Activated T-cell treated with anti-CD3 and anti-CD28 coated beads for 1 hour (primary cell): Measurements from ENCODE around the gene VSNL1.

Experiments
- DNase-seq: peaks from one replicate; pipeline ENCODE4 v3.0.0-alpha.2; 2020; ENCODE audit warnings: low read depth

The VSNL1 gene

DNA sequence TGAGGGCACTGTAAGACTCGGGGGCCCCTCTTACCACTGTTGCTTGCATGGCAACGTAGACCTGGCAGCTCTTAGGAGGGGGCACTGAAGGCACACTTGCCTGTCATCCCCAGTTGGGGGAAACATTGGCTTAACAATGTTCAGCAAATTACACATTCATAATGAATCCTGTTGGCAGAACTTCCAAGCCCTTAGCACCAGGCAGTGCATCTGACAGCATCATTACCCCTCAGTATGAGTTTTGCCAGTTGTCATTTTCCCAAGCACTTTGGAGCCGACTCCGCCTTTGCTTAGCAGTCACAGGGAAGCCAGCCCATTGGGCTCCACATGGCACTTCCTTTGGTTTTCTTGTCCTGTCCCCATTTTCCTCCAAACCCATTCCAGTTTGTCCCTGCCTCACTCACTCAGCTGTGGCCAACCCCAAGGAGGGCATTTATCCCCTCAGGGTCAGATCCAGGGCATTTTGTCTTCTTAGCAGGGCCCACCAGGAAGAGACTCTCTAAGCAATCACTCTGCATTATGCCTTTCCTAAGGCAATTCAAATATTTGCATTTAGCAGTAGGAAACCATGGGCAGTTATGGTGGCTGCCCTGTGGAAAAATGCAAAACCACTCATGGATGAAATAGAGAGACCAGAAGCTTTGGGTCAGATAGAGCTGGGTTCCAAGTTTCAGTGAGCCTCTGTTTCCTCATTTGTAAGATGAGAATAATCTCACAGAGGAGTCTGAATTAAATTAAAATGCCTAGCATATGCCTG, 73.9 kb downstream of the VSNL1 start:
- no peak for DNase-seq

- DNase-seq, result no peak
Measured at GRCh38 chr2:17615147-17615546, 74.7 kb downstream of the VSNL1 start.

DNA sequence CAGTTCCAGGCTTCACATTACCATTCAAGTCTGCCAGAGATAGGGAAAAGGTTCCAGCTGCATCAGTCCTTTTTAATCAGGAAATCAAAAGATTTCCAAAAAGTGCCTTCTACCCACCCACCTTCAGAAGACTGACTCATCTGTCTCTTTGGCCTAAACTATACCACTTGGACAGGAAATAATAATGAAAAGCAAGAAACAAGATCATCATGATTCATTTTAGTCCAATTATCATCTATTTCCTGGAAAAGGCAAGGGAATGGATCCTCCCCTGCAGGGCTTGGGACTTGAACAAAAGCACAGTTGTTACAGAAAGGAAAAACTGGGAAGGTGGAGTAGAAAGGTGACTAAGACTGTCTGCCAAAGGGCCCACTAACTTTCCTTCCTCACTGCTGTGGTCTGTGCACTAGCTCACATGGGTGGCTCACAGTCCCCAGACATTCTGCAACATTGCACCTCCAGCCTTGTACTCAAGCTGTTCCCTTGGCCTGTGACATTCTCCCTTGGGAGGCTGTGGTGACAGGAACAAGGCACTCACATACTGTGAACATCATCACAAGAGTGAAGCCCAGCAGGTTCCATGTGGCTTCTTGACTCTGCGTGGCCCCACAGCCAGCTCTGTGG, 75.3 kb downstream of the VSNL1 start:
- no peak for DNase-seq

GRCh38 chr2:17616405-17616804, 75.9 kb downstream of the VSNL1 start:
- DNase-seq, result no peak

DNA sequence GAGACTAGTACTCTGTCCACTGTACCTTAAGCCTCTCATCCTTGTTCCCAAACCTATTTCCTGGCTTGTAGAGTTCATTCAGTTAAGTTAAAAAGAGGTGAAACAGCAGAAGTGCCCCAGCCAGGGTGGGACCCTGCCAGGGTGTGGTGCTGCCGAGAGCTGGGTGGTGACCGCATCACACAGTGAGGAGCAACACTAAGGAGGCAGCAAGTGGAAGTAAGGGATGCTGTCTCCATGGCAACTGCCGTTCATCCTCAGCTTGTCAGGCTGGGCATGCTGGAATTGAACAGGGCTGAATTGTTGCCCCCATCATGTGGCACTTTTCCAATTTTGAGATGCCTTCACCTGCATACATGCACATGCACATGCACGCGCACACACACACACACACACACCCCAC, 77.0 kb downstream of the VSNL1 start:
- DNase-seq, result no peak

GRCh38 chr2:17617955-17618354, 77.5 kb downstream of the VSNL1 start:
- DNase-seq, result no peak

DNA sequence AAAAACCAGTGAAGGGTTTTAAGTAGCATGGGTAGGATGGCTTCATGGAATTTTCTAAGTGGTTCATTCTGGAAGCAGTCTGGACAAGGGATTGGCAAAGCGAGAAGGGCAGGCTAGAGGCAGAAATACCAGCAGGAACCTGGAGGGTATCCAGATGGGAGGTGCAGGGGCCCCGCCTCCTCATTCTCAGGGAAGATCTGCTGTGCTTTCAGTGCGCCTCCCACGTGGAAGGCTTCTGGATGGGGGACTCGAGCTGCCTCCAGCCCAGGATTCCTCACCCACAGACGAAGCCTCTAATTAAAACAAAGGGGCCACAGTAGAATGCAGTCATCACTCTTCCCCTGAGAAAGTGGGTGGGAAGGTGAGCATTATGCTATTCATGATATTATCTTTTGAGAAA, 79.8 kb downstream of the VSNL1 start:
- no peak for DNase-seq

DNA sequence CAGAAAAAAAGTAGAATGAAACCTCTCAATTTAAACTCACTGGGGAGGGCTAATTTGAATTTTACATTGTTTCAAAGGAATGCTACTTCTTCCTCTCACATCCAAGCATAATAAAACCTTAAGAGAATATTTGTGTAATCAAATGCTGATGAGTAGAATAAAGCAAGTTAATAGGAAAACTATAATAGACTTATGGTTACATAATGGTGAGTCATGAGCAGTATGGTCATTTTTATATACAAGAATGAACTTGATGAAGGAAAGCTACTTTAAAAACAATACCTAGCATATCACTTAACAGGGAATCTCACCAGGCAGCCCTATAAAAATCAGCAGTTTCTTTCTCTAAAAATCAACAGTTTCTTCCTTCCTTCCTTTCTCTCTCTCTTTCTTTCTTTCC, 80.3 kb downstream of the VSNL1 start:
- DNase-seq, result no peak

DNA sequence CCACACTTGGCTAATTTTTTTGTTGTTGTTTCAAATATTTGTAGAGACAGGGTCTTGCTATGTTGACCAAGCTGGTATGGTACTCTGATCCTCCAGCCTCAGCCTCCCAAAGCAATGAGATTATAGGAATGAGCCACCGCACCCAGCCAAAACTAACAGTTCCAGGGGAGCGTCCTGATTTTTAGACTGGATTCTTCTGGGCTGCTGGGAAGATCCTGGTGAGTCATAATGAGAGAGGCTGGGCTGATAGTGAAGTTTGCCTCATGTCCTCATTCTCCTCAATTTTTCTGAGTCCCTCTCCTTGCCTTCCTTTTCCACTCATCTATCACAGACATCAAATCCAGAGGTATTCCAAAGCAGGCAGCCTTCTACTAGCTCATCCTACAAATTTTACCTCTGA, 81.3 kb downstream of the VSNL1 start:
- DNase-seq, result no peak

- no peak for DNase-seq
Measured at GRCh38 chr2:17625446-17625845, 85.0 kb downstream of the VSNL1 start.

- DNase-seq, result no peak
Measured at GRCh38 chr2:17626986-17627385, 86.5 kb downstream of the VSNL1 start.

DNA sequence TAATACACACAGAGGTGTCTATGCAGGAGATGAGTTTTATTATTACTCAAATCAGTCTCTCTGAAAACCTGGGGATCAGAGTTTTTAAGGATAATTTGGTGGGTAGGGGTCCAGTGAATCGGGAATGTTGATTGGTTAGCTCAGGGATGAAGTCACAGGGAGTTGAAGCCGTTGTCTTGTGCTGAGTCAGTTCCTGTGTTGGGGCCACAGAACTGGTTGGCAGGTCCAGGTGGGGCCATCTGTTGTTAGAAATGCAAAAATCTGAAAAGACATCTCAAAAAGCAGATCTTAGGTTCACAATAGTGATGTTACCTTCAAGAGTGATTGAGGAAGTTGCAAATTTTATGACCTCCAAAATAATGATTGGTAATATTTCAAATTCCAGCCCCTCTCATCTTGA, 86.9 kb downstream of the VSNL1 start:
- DNase-seq, result no peak

DNA sequence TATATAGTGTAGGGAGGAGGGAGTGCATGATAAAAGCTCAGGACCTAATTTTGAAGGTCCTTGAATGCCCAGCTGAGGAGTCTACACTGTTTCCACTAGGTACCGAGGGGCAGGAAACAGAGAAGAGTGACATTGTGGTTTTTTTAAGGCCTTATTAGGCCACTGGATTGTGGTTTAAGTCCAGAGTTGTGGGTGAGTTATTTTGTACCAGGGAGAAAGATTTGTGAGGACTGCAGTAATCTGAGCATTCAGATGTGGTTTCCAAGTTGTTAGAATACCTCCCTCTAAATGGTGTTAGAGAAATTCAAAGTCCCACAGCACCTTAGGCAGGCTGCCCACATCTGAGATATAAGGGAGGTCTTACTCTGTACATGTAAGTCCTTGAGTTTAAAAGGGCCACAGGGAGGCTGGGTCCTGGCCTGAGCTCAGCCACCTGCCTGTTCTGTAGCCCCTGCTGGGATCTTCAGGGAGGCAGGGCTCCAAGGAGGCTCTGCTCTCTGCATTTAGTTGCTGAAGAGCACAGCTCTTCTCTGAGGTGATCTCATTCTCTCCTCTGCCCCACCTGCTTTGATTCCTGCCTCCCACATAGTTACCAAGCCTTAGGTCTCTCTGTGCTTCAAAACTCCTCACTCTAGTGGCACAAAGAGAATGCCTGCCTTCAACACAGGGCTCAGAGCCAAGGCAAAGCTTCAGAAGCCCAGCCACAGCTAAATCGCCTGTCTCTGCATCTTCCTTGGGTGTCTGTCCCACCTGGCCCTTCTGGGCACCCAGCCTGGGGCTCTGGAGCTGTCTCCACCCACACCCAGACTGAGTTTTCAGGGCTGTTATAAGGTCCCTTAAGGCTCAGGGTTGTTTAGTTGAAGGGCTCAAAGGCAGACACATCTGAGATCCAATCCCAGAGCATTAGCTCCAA, 88.1 kb downstream of the VSNL1 start:
- DNase-seq, result no peak

DNA sequence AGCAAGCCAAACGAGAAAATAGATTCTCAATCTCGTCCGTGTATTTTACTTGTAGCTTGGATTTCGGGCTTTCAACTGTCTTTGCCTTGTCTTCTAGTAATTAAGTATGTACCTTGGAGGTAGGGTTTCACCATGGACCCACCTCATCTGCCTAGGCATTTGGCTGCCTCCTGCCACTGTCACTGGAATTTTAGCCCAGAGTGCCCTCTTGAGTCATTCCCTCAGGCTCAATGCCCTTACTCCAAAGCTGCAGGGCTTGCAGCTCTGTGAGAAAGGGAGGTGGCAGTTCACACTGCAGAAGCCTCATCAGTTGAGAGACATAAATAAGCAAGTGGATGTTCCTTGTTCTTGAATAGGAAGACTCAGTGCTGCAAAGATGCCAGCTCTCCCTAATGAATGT, 89.6 kb downstream of the VSNL1 start:
- DNase-seq, result no peak

DNA sequence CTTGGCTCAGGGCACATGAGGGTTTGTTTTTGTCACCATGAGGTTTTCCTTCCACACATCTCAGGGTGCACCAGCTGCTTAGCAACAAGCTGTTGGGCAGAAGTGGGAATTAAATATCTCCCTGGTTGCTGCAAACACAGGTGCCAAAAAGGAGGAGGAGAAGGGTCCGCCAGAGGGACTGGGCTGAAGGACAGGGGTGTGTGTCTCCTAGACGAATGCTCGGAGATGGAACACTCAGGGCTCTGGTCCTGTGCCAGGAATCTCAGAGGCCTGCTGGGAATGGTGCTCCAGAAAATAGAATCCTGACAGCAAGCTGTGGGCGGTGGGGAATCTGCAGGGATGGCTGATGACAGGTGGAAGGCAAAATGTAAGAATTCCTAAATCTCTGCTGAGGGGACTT, 94.5 kb downstream of the VSNL1 start:
- DNase-seq, result no peak

DNA sequence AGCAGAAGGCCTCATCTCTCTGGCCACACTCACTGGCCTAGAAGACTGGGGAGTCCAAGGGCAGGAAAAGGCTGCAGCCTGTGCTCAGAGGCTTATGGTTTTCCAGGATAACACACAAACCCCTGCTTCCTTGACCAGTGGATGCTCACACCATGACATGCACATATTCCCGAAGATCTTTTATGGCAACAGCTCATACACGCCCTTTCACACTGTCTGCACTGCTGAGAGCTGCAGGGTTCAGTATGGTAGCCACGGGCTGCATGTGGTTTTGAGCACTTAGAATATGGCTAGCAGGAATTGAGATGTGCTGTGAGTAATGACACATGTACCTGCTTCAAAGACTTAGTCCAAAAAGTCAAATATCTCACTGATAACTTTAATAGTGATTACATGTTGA, 95.8 kb downstream of the VSNL1 start:
- DNase-seq, result no peak

DNA sequence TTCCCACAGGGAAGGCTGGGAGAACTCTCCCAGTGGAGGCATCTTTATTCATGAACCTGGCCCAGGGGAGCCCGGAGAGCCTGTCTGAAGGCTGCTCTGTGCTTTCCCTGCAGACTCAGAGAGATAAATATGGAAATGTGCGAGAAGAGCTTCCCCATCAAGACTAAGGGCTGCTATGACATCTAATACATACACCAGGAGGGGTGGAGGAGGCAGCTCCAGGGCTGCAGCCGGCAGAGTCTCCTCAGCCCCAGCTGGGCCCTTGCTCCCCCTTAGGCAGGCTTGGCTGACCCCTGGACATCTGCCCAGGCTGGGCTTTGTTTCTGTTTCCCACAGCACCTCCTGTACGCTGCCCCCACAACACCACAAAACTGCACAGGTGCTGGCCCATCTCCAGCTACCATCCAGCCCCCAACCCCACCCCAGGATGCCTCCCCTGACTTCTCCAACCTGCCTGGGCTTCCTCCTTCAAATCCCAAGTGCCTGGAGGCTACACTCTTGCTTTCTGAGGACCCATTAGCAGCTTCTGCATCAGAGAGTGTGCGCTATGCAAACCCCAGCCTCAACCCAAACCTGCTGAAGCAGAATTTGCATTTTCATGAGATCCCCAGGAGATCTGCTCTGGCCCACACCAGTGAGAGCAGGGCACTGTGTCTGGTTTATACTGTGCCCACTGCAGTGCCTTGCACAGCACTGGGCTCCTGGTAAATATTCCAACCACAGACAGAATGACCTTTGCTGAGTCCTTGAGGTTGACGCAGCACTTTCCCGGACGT, 96.8 kb downstream of the VSNL1 start:
- no peak for DNase-seq

DNA sequence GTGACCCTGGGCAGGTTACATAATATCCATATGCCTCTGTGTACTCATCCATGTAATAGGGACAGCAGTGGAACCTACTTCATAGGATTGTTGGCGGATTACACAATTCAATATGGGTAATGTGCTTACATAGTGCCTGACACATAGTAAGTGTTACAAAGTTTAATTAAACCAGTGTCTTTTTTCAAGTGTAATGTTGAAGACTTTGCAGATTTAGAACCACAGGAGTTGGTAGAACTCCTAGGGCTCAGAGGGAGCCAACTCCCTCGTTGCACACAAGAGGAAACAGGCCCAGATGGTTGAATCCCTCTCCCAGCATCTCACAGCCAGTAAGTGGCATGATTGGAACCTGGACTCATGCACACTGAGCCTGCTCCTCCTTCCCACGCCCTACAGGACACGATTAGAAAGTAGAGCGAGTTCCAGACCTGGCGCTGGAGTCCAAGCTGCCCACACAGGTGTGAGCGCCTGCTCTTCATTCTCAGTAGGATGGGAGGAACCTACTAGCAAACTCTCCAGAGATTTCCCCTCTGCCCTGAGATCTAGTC, 97.8 kb downstream of the VSNL1 start:
- DNase-seq, result no peak

DNA sequence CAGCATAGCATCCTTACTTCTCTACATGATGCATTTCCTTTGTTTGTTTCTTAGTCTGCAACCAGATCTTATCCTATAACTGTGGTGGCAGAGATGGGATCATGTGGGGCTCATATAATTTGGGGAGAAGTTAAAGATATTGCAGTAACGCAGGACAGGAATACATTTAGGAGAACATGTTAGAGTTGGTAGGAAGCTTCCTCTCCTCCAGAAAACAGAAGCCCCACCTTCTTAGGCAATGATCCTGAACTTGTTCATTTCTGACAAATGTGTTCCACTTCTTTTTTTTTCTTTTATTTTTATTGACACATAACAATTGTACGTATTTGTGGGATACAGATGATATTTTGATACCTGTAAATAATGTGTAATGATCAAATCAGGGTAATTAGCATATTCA, 99.9 kb downstream of the VSNL1 start:
- DNase-seq, result no peak

- no peak for DNase-seq
Measured at GRCh38 chr2:17643031-17643615, 102.6 kb downstream of the VSNL1 start.

DNA sequence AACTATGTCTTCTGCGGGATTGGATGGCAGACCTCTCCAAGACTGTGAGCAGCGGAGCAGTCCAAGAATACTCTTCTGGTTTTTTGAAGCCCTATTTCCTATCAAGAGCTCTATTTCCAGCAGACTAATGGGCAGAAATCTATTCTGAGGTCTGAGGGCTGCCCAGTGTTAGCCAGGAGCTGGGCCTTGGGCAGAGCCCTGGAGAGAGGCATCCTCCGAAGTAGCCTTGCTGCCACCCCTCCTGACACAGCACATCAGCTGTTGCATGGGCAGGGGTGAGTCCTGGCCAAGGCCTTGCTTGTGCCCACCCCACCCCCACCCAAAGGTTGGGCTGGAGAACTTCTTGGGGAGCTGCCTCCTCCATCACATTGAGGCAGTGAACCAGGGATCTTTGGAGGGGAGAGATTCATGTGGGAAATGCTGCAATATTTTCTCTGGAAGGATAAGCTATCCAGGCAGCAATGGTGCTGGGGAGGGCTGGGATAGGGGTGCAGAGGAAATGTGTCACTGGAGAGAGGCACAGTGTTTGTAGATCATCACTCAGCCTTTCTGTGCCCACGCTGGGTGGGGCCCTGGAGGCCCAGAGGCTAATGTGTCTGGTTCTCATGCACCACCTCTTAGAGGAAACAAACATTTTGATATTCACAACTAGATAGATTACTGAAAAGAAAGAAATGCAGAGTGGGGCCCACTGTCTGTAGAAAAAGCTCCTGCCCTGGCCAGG, 104.7 kb downstream of the VSNL1 start:
- no peak for DNase-seq
